ENCODE measurements around the gene DYNLRB2. TPM values are rescaled to one million over a fixed set of nuclear protein-coding genes. Genes with fewer than 3 reads are reported as not detected.

The DYNLRB2 gene
- total and polyA plus RNA-seq, 2 experiments from 2014 or later = not detected

- TF ChIP-seq ZNF462 (CRISPR knock-in tag; IDR thresholded peaks at IDR 0.05) = no peak
Observed at GRCh38 chr16:80526418-80527061, 14.3 kb upstream of the DYNLRB2 start (continued).

- H3K4me1 Mint-ChIP-seq = no peaks in the 10 kb centered on the region; the same call in 2 of the 3 replicates
- Histone ChIP-seq H3K4me3 (no peak overlapping the region), H3K27ac (ENCODE audit: low read depth) (no peak overlapping the region), H3K27me3 (ENCODE audit: insufficient read depth) (no peaks in the 10 kb centered on the region), H3K4me1 (ENCODE audit: insufficient read depth) (no peaks in the 10 kb centered on the region), H2AFZ (peak overlapping the region; percentile 29; the same call in 1 of the 2 replicates), H3K79me2 (replicated peaks; ENCODE audit: insufficient read depth) (no peaks in the 10 kb centered on the region), H3K36me3 (ENCODE audit: insufficient read depth) (no peaks in the 10 kb centered on the region), H3K4me2 (no peak overlapping the region), H3K9me2 (ENCODE audit: insufficient read depth) (no peaks in the 10 kb centered on the region), H3F3A (replicated peaks; ENCODE audit: low read depth) (no peaks in the 10 kb centered on the region), H4K20me1 (replicated peaks; ENCODE audit: insufficient read depth) (no peaks in the 10 kb centered on the region)
- DNase-seq (ENCODE audit: low spot score) = peak; percentile 77
- H3K27ac Mint-ChIP-seq = no peak overlapping the region
- peak; percentile 97 for ATAC-seq
- no peaks in the 10 kb centered on the region for H3K36me3 Mint-ChIP-seq (ENCODE audit: low read depth)
- H3K4me3 Mint-ChIP-seq = no peak overlapping the region
- no peaks in the 10 kb centered on the region; the same call in 2 of the 3 replicates for H3K9me3 Mint-ChIP-seq
- H3K27me3 Mint-ChIP-seq (ENCODE audit: insufficient read depth, low read depth, poor library complexity) = no peaks in the 10 kb centered on the region
- TF ChIP-seq ZNF462 (CRISPR knock-in tag; IDR thresholded peaks at IDR 0.05) (no peak), CTCF (conservative IDR thresholded peaks at IDR 0.05; ENCODE audit: low read depth in 2 of 2) (peak; percentile 92 to 95), EZH2phosphoT487 (IDR thresholded peaks at IDR 0.05; ENCODE audit: unreplicated experiment) (no peak)
Observed at GRCh38 chr16:80527297-80527696, 13.5 kb upstream of the DYNLRB2 start.
